ENCODE results near the gene JADE1. TPM values are rescaled to one million over a fixed set of nuclear protein-coding genes. Genes with fewer than 3 reads are reported as not detected.
A peak's percentile ranks its signal among the peaks of the same experiment; 100 is the strongest.

The JADE1 gene
- total and polyA plus RNA-seq, 5 donors from 2014 or later: 26.1 to 50.8 (median 39.8) TPM

GRCh38 chr4:128823025-128823661 is 13.6 kb downstream of the JADE1 start:
- no peak for DNase-seq
- peaks cover 0 to 2% (median 0%) of the 10 kb centered on the region in 7 donors for H3K9me3 Mint-ChIP-seq
- no peaks in the 10 kb centered on the region for H3K9me3 ChIP-seq (ENCODE audit: control insufficient read depth in 2 of 2, low read length in 2 of 2)
- ATAC-seq (ENCODE audit: low read depth in 2 of 2): no peak
- peaks cover under 1% of the 10 kb centered on the region for H3K36me3 ChIP-seq (ENCODE audit: control insufficient read depth, insufficient read depth, low read length)
- H3K4me1 ChIP-seq (ENCODE audit: control insufficient read depth, insufficient read depth, low read length, poor library complexity, severe bottlenecking): peaks cover 28% of the 10 kb centered on the region
- no peak overlapping the region for H3K4me3 Mint-ChIP-seq
- peak overlapping the region in 1 of 3 donors; percentile 24 for H3K27ac Mint-ChIP-seq
- peaks cover 45 to 87% (median 77%) of the 10 kb centered on the region in 4 donors for H3K4me1 Mint-ChIP-seq
- H3K27ac ChIP-seq (ENCODE audit: insufficient read depth, low read length, poor library complexity, severe bottlenecking): no peak overlapping the region
- H3K27me3 ChIP-seq (ENCODE audit: control insufficient read depth, insufficient read depth, low read length): no peaks in the 10 kb centered on the region
- peaks cover 12% of the 10 kb centered on the region for H3K36me3 Mint-ChIP-seq
- no peaks in the 10 kb centered on the region for H3K27me3 Mint-ChIP-seq
- H3K4me3 ChIP-seq (ENCODE audit: low read depth, low read length): no peak overlapping the region

- Histone ChIP-seq H3K4me3 (ENCODE audit: low read depth, low read length) (peak overlapping the region; percentile 14), H3K4me1 (ENCODE audit: control insufficient read depth, insufficient read depth, low read length, poor library complexity, severe bottlenecking) (peaks cover 21% of the 10 kb centered on the region), H3K36me3 (ENCODE audit: control insufficient read depth, insufficient read depth, low read length) (peaks cover 14% of the 10 kb centered on the region), H3K27me3 (ENCODE audit: control insufficient read depth, insufficient read depth, low read length) (no peaks in the 10 kb centered on the region), H3K9me3 (ENCODE audit: control insufficient read depth in 2 of 2, low read length in 2 of 2) (peaks cover 0 to 3% of the 10 kb centered on the region in 2 experiments), H3K27ac (ENCODE audit: insufficient read depth, low read length, poor library complexity, severe bottlenecking) (no peak overlapping the region)
- H3K9me3 Mint-ChIP-seq: peaks cover 0 to 8% (median 0%) of the 10 kb centered on the region in 7 donors
- H3K27me3 Mint-ChIP-seq: no peaks in the 10 kb centered on the region
- DNase-seq (no peak), ATAC-seq (ENCODE audit: low read depth in 2 of 2) (no peak)
- H3K4me1 Mint-ChIP-seq: peaks cover 46 to 85% (median 74%) of the 10 kb centered on the region in 4 donors
- peaks cover 22% of the 10 kb centered on the region for H3K36me3 Mint-ChIP-seq
- H3K4me3 Mint-ChIP-seq: peak overlapping the region in 2 of 4 donors; percentile 26 to 55
- H3K27ac Mint-ChIP-seq: peak overlapping the region; percentile 1 to 87 (median 82)
These were observed 15.7 kb downstream of the JADE1 start for GRCh38 chr4:128825226-128825625.

GRCh38 chr4:128827296-128827695 is 17.8 kb downstream of the JADE1 start:
- H3K4me3 ChIP-seq (ENCODE audit: low read depth, low read length): no peak overlapping the region
- H3K27me3 ChIP-seq (ENCODE audit: control insufficient read depth, insufficient read depth, low read length): no peaks in the 10 kb centered on the region
- DNase-seq: no peak
- H3K4me1 ChIP-seq (ENCODE audit: control insufficient read depth, insufficient read depth, low read length, poor library complexity, severe bottlenecking): peaks cover 21% of the 10 kb centered on the region
- H3K36me3 Mint-ChIP-seq: peaks cover 22% of the 10 kb centered on the region
- H3K4me1 Mint-ChIP-seq: peaks cover 48 to 89% (median 77%) of the 10 kb centered on the region in 4 donors
- peak overlapping the region in 2 of 4 donors; percentile 3 to 7 for H3K4me3 Mint-ChIP-seq
- ATAC-seq (ENCODE audit: low read depth in 2 of 2): no peak
- no peaks in the 10 kb centered on the region for H3K27me3 Mint-ChIP-seq
- H3K9me3 Mint-ChIP-seq: peaks cover 0 to 8% (median 0%) of the 10 kb centered on the region in 7 donors
- peaks cover 0 to 3% of the 10 kb centered on the region in 2 experiments for H3K9me3 ChIP-seq (ENCODE audit: control insufficient read depth in 2 of 2, low read length in 2 of 2)
- H3K36me3 ChIP-seq (ENCODE audit: control insufficient read depth, insufficient read depth, low read length): peaks cover 19% of the 10 kb centered on the region
- peak overlapping the region in 2 of 3 donors; percentile 39 to 87 for H3K27ac Mint-ChIP-seq
- H3K27ac ChIP-seq (ENCODE audit: insufficient read depth, low read length, poor library complexity, severe bottlenecking): no peak overlapping the region

GRCh38 chr4:128830906-128831503 is 21.5 kb downstream of the JADE1 start:
- H3K4me3 ChIP-seq (ENCODE audit: low read depth, low read length): no peak overlapping the region
- ATAC-seq (ENCODE audit: low read depth in 2 of 2) (no peak), DNase-seq (no peak)
- peaks cover 36% of the 10 kb centered on the region for H3K36me3 Mint-ChIP-seq
- H3K4me1 Mint-ChIP-seq: peaks cover 36 to 85% (median 63%) of the 10 kb centered on the region in 4 donors
- H3K9me3 Mint-ChIP-seq: peaks cover 0 to 8% (median 0%) of the 10 kb centered on the region in 7 donors
- H3K9me3 ChIP-seq (ENCODE audit: control insufficient read depth in 2 of 2, low read length in 2 of 2): peaks cover 0 to 3% of the 10 kb centered on the region in 2 experiments
- H3K27me3 Mint-ChIP-seq: no peaks in the 10 kb centered on the region
- H3K27ac ChIP-seq (ENCODE audit: insufficient read depth, low read length, poor library complexity, severe bottlenecking): no peak overlapping the region
- H3K4me1 ChIP-seq (ENCODE audit: control insufficient read depth, insufficient read depth, low read length, poor library complexity, severe bottlenecking): peaks cover 16% of the 10 kb centered on the region
- H3K4me3 Mint-ChIP-seq: no peak overlapping the region
- H3K27me3 ChIP-seq (ENCODE audit: control insufficient read depth, insufficient read depth, low read length): no peaks in the 10 kb centered on the region
- peak overlapping the region in 2 of 3 donors; percentile 84 to 93 for H3K27ac Mint-ChIP-seq
- peaks cover 50% of the 10 kb centered on the region for H3K36me3 ChIP-seq (ENCODE audit: control insufficient read depth, insufficient read depth, low read length)

DNA sequence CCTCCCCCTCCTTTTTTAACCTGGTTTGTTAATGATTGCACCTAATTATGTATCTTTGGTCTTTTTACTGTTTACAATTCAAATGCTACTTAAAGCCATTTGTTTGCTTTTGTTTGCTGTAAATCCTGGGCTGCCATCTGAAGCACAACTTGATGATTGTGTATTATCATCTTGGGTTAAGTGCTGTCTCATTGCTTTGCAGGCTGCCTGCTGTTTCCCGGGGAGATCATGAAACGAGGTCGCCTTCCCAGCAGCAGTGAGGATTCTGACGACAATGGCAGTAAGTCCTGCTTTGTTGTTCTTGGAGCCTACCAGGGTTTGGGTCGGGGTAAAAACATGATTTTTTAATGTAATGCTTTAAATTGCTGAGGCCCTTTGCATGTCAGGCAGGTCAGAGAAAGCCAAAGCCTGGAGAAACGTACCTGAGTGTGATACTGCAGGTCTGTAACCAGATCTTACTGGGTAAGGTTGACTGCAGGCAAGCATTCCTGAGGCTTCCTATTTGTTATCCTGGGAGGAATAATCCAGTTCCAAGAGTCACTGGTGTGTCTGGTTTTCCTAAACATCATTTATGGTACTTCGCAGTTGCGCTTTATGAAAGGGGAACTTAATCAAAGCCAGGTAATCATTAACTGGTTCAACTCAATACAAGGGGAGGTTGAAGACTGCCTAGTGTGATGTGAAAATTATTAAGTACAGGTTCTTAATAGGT is 22.2 kb downstream of the JADE1 start:
- H3K4me3 Mint-ChIP-seq: no peak overlapping the region
- Histone ChIP-seq H3K4me3 (ENCODE audit: low read depth, low read length) (no peak overlapping the region), H3K36me3 (ENCODE audit: control insufficient read depth, insufficient read depth, low read length) (peaks cover 52% of the 10 kb centered on the region), H3K27ac (ENCODE audit: insufficient read depth, low read length, poor library complexity, severe bottlenecking) (no peak overlapping the region), H3K27me3 (ENCODE audit: control insufficient read depth, insufficient read depth, low read length) (no peaks in the 10 kb centered on the region), H3K4me1 (ENCODE audit: control insufficient read depth, insufficient read depth, low read length, poor library complexity, severe bottlenecking) (peaks cover 10% of the 10 kb centered on the region), H3K9me3 (ENCODE audit: control insufficient read depth in 2 of 2, low read length in 2 of 2) (peaks cover 0 to 3% of the 10 kb centered on the region in 2 experiments)
- H3K4me1 Mint-ChIP-seq: peaks cover 38 to 84% (median 61%) of the 10 kb centered on the region in 4 donors
- H3K27ac Mint-ChIP-seq: peak overlapping the region in 1 of 3 donors; percentile 84
- ATAC-seq (ENCODE audit: low read depth in 2 of 2) (no peak), DNase-seq (no peak)
- H3K9me3 Mint-ChIP-seq: peaks cover 0 to 8% (median 0%) of the 10 kb centered on the region in 7 donors
- H3K27me3 Mint-ChIP-seq: no peaks in the 10 kb centered on the region
- H3K36me3 Mint-ChIP-seq: peaks cover 40% of the 10 kb centered on the region

GRCh38 chr4:128832243-128832625 is 22.7 kb downstream of the JADE1 start:
- peaks cover 40% of the 10 kb centered on the region for H3K36me3 Mint-ChIP-seq
- no peak overlapping the region for H3K27ac ChIP-seq (ENCODE audit: insufficient read depth, low read length, poor library complexity, severe bottlenecking)

GRCh38 chr4:128835498-128836222 is 26.2 kb downstream of the JADE1 start:
- H3K36me3 Mint-ChIP-seq: peaks cover 31% of the 10 kb centered on the region
- H3K4me3 Mint-ChIP-seq: no peak overlapping the region
- H3K27ac Mint-ChIP-seq: peak overlapping the region in 1 of 3 donors; percentile 69
- no peak overlapping the region for H3K4me3 ChIP-seq (ENCODE audit: low read depth, low read length)
- H3K27me3 ChIP-seq (ENCODE audit: control insufficient read depth, insufficient read depth, low read length): no peaks in the 10 kb centered on the region
- DNase-seq (no peak), ATAC-seq (ENCODE audit: low read depth in 2 of 2) (no peak)
- peaks cover 12% of the 10 kb centered on the region for H3K4me1 ChIP-seq (ENCODE audit: control insufficient read depth, insufficient read depth, low read length, poor library complexity, severe bottlenecking)
- no peaks in the 10 kb centered on the region for H3K27me3 Mint-ChIP-seq
- no peak overlapping the region for H3K27ac ChIP-seq (ENCODE audit: insufficient read depth, low read length, poor library complexity, severe bottlenecking)
- peaks cover 39% of the 10 kb centered on the region for H3K36me3 ChIP-seq (ENCODE audit: control insufficient read depth, insufficient read depth, low read length)
- peaks cover 36 to 86% (median 58%) of the 10 kb centered on the region in 4 donors for H3K4me1 Mint-ChIP-seq
- no peaks in the 10 kb centered on the region for H3K9me3 ChIP-seq (ENCODE audit: control insufficient read depth in 2 of 2, low read length in 2 of 2)
- H3K9me3 Mint-ChIP-seq: no peaks in the 10 kb centered on the region

More at GRCh38 chr4:128832243-128832625, 22.7 kb downstream of the JADE1 start:
- peaks cover 7% of the 10 kb centered on the region for H3K4me1 ChIP-seq (ENCODE audit: control insufficient read depth, insufficient read depth, low read length, poor library complexity, severe bottlenecking)
- peaks cover 52% of the 10 kb centered on the region for H3K36me3 ChIP-seq (ENCODE audit: control insufficient read depth, insufficient read depth, low read length)
- no peak for ATAC-seq (ENCODE audit: low read depth in 2 of 2)
- Mint-ChIP-seq H3K27ac (peak overlapping the region; percentile 52 to 84 (median 82)), H3K4me3 (no peak overlapping the region), H3K4me1 (peaks cover 32 to 84% (median 58%) of the 10 kb centered on the region in 4 donors), H3K9me3 (peaks cover 0 to 8% (median 0%) of the 10 kb centered on the region in 7 donors), H3K27me3 (no peaks in the 10 kb centered on the region)
- H3K9me3 ChIP-seq (ENCODE audit: control insufficient read depth in 2 of 2, low read length in 2 of 2): peaks cover 0 to 3% of the 10 kb centered on the region in 2 experiments
- H3K4me3 ChIP-seq (ENCODE audit: low read depth, low read length): no peak overlapping the region
- DNase-seq: no peak
- H3K27me3 ChIP-seq (ENCODE audit: control insufficient read depth, insufficient read depth, low read length): no peaks in the 10 kb centered on the region

All from CD4-positive, CD25-positive, alpha-beta regulatory T cell (primary cell).